H9 (cell line): ENCODE data around the gene IFNA21. TPM values are rescaled to one million over a fixed set of nuclear protein-coding genes. Genes with fewer than 3 reads are reported as not detected.

Experiments
- DNase-seq: peaks from one replicate; pipeline ENCODE4 v3.0.0-alpha.2; 2017
- H2AFZ ChIP-seq: one replicate; pipeline ENCODE4 v1.6.1; 2013; ENCODE audit warnings: mild to moderate bottlenecking, low read length, control low read depth, moderate library complexity
- H2AK5ac ChIP-seq: 2 replicates; pipeline ENCODE4 v1.6.1; 2013; ENCODE audit warnings: low read length, control low read depth, mixed read lengths; ENCODE audit not compliant: insufficient read length
- H2BK120ac ChIP-seq: one replicate; pipeline ENCODE4 v1.6.1; 2013; ENCODE audit warnings: low read depth, mild to moderate bottlenecking, low read length, control low read depth, inconsistent platforms; ENCODE audit not compliant: poor library complexity, severe bottlenecking
- H2BK12ac ChIP-seq: 2 replicates; pipeline ENCODE4 v1.6.1; 2013; ENCODE audit warnings: low read length, control low read depth, mixed read lengths, low read depth; ENCODE audit not compliant: insufficient read length
- H2BK15ac ChIP-seq: 2 replicates; pipeline ENCODE4 v1.6.1; 2013; ENCODE audit warnings: low read depth, low read length, control low read depth
- H2BK20ac ChIP-seq: one replicate; pipeline ENCODE4 v1.6.1; 2013; ENCODE audit warnings: low read depth, mild to moderate bottlenecking, low read length, control low read depth, inconsistent platforms; ENCODE audit not compliant: poor library complexity, severe bottlenecking
- H2BK5ac ChIP-seq: 2 replicates; pipeline ENCODE4 v1.6.1; 2013; ENCODE audit warnings: low read length, control low read depth, mixed read lengths; ENCODE audit not compliant: insufficient read length
- H3K14ac ChIP-seq: 2 replicates; pipeline ENCODE4 v1.6.1; 2013; ENCODE audit warnings: low read length, control low read depth; ENCODE audit not compliant: insufficient read depth
- H3K18ac ChIP-seq: 2 replicates; pipeline ENCODE4 v1.6.1; 2013; ENCODE audit warnings: low read depth, mild to moderate bottlenecking, mixed read lengths, low read length, control low read depth; ENCODE audit not compliant: insufficient read length
- H3K23ac ChIP-seq: 2 replicates; pipeline ENCODE4 v1.6.1; 2013; ENCODE audit warnings: low read length, control low read depth, mixed read lengths, low read depth; ENCODE audit not compliant: insufficient read length
- H3K23me2 ChIP-seq: 2 replicates; pipeline ENCODE4 v1.6.1; 2013; ENCODE audit warnings: low read depth, mild to moderate bottlenecking, mixed read lengths, low read length, control low read depth; ENCODE audit not compliant: insufficient read length, poor library complexity, severe bottlenecking
- H3K27ac ChIP-seq: 2 replicates; pipeline ENCODE4 v1.5.1; 2013; ENCODE audit warnings: low read length, control low read depth, mixed read lengths, low read depth; ENCODE audit not compliant: insufficient read length
- H3K27me3 ChIP-seq: 2 replicates; pipeline ENCODE4 v1.6.1; 2013; ENCODE audit warnings: low read length, control low read depth, inconsistent platforms; ENCODE audit not compliant: insufficient read depth
- H3K4ac ChIP-seq: 2 replicates; pipeline ENCODE4 v1.6.1; 2013; ENCODE audit warnings: low read depth, mild to moderate bottlenecking, control low read depth, inconsistent platforms, low read length, moderate library complexity
- H3K4me1 ChIP-seq: 2 replicates; pipeline ENCODE4 v1.6.1; 2013; ENCODE audit warnings: low read length, control low read depth, inconsistent platforms; ENCODE audit not compliant: insufficient read depth
- H3K4me2 ChIP-seq: 2 replicates; pipeline ENCODE4 v1.6.1; 2013; ENCODE audit warnings: low read length, control low read depth, mixed read lengths; ENCODE audit not compliant: insufficient read length, insufficient read depth
- H3K56ac ChIP-seq: 2 replicates; pipeline ENCODE4 v1.6.1; 2013; ENCODE audit warnings: low read depth, mild to moderate bottlenecking, mixed read lengths, low read length, control low read depth; ENCODE audit not compliant: insufficient read length
- H3K79me1 ChIP-seq: 2 replicates; pipeline ENCODE4 v1.6.1; 2013; ENCODE audit warnings: low read depth, mild to moderate bottlenecking, moderate library complexity, low read length, control low read depth, inconsistent platforms; ENCODE audit not compliant: insufficient read depth, poor library complexity, severe bottlenecking
- H3K79me2 ChIP-seq: 2 replicates; pipeline ENCODE4 v1.6.1; 2013; ENCODE audit warnings: low read length, control low read depth, inconsistent platforms; ENCODE audit not compliant: insufficient read depth
- H3K9ac ChIP-seq: 2 replicates; pipeline ENCODE4 v1.6.1; 2013; ENCODE audit warnings: low read length, control low read depth, mixed read lengths; ENCODE audit not compliant: insufficient read length; ENCODE audit errors: extremely low read depth
- H3K9me3 ChIP-seq: one replicate; pipeline ENCODE4 v1.6.1; 2013; ENCODE audit warnings: low read depth, low read length, inconsistent platforms; ENCODE audit not compliant: control insufficient read depth
- H3T11ph ChIP-seq: one replicate; pipeline ENCODE4 v1.6.1; 2013; ENCODE audit warnings: mild to moderate bottlenecking, low read length, control low read depth, inconsistent platforms
- H4K20me1 ChIP-seq: one replicate; pipeline ENCODE4 v1.6.1; 2013; ENCODE audit not compliant: control insufficient read depth, insufficient read length, insufficient read depth
- H4K5ac ChIP-seq: 2 replicates; pipeline ENCODE4 v1.6.1; 2013; ENCODE audit warnings: low read depth, mild to moderate bottlenecking, mixed read lengths, low read length, control low read depth; ENCODE audit not compliant: insufficient read length
- H4K8ac ChIP-seq: replicated peaks from 2 replicates; pipeline ENCODE4 v1.6.1; 2013; ENCODE audit warnings: low read length, control low read depth, mixed read lengths, low read depth; ENCODE audit not compliant: insufficient read length
- H4K91ac ChIP-seq: 2 replicates; pipeline ENCODE4 v1.6.1; 2013; ENCODE audit warnings: low read depth, mild to moderate bottlenecking, moderate library complexity, mixed read lengths, low read length, control low read depth; ENCODE audit not compliant: insufficient read length
- H3K27ac Mint-ChIP-seq, 3 experiments: 2 replicates in 2 of 3; 3 replicates in 1 of 3; pipeline ENCODE4 v1.8.0; 2020 to 2021; ENCODE audit warnings: mixed read lengths in 3 of 3, mild to moderate bottlenecking in 1 of 3, moderate library complexity in 1 of 3
- H3K27me3 Mint-ChIP-seq: 2 replicates; pipeline ENCODE4 v1.8.0; 2021; ENCODE audit warnings: low read depth, mild to moderate bottlenecking, moderate library complexity, mixed read lengths
- H3K36me3 Mint-ChIP-seq, 3 experiments: 2 replicates in 2 of 3; 3 replicates in 1 of 3; pipeline ENCODE4 v1.8.0; 2020 to 2021; ENCODE audit warnings: low read depth in 3 of 3, mixed read lengths in 3 of 3; ENCODE audit not compliant: insufficient read depth in 1 of 3
- H3K4me1 Mint-ChIP-seq, 2 experiments: 2 replicates each; pipeline ENCODE4 v1.8.0; 2020; ENCODE audit warnings: mixed read lengths in 2 of 2
- H3K4me3 Mint-ChIP-seq, 2 experiments: 2 replicates in 1 of 2; 3 replicates in 1 of 2; pipeline ENCODE4 v1.8.0; 2020 to 2021; ENCODE audit warnings: mild to moderate bottlenecking in 2 of 2, mixed read lengths in 2 of 2, moderate library complexity in 1 of 2
- H3K9me3 Mint-ChIP-seq, 2 experiments: 2 replicates in 1 of 2; 3 replicates in 1 of 2; pipeline ENCODE4 v1.8.0; 2020; ENCODE audit warnings: mild to moderate bottlenecking in 2 of 2, mixed read lengths in 2 of 2, moderate library complexity in 1 of 2
- WGBS: extraction: QIAGEN DNeasy Blood & Tissue Kit; methylation state at CpG from one replicate; pipeline ENCODE4 v1.1.7; 2013; ENCODE audit warnings: missing lambda C conversion rate, low lambda C conversion rate, mixed read lengths; ENCODE audit not compliant: insufficient read length; ENCODE audit errors: extremely low coverage; 5-methylcytosine and 5-hydroxymethylcytosine counted together
- total RNA-seq: library from RNA; stranded (reverse); gene quantifications from 2 replicates; pipeline ENCODE4 v1.2.1, GENCODE V29; 2021
- TF ChIP-seq, protein P1 (sequence below): fragments of 200-600 bp; sonication (generic); conservative IDR thresholded peaks from 3 replicates; pipeline ENCODE4 v1.8.0; 2021; ENCODE audit warnings: antibody characterized with exemption, mild to moderate bottlenecking

Gene IFNA21
- total RNA-seq, 1 experiment from 2014 or later = not detected

DNA sequence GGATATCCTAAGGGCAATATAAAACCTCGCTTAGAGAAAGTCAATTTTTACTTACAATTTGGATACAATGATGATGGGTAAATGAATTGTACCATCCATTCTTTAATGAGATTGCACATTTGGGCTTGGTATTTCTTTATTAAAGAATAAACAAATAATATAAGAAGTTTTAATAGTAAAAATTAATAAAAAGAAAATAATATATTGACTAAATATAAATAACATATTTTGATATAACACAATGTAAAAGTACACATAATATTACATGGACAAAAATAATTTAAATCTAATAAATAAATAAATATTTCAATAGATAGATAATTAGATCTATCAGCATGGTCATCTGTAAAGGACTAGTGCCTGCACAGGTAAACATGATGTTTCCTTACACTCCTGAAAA, 944 bp downstream of the IFNA21 start:
- H3K27me3 Mint-ChIP-seq = peaks cover 5% of the 10 kb centered on the region
- H3K4me1 Mint-ChIP-seq = no peaks in the 10 kb centered on the region
- WGBS = no CpG with 5 or more reads among the region's 1 CpG
- no peak overlapping the region for H2BK20ac ChIP-seq
- no peak overlapping the region for H3K4ac ChIP-seq
- H3K9me3 ChIP-seq = no peaks in the 10 kb centered on the region
- H2BK120ac ChIP-seq = no peak overlapping the region
- H3K56ac ChIP-seq = no peak overlapping the region
- no peaks in the 10 kb centered on the region for H4K20me1 ChIP-seq
- TF ChIP-seq, protein P1, sequence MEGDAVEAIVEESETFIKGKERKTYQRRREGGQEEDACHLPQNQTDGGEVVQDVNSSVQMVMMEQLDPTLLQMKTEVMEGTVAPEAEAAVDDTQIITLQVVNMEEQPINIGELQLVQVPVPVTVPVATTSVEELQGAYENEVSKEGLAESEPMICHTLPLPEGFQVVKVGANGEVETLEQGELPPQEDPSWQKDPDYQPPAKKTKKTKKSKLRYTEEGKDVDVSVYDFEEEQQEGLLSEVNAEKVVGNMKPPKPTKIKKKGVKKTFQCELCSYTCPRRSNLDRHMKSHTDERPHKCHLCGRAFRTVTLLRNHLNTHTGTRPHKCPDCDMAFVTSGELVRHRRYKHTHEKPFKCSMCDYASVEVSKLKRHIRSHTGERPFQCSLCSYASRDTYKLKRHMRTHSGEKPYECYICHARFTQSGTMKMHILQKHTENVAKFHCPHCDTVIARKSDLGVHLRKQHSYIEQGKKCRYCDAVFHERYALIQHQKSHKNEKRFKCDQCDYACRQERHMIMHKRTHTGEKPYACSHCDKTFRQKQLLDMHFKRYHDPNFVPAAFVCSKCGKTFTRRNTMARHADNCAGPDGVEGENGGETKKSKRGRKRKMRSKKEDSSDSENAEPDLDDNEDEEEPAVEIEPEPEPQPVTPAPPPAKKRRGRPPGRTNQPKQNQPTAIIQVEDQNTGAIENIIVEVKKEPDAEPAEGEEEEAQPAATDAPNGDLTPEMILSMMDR = no peak
- H3K4me3 Mint-ChIP-seq = no peak overlapping the region
- H3T11ph ChIP-seq = no peak overlapping the region
- no peak overlapping the region for H4K5ac ChIP-seq
- no peaks in the 10 kb centered on the region for H3K23me2 ChIP-seq
- no peak overlapping the region for H4K91ac ChIP-seq
- no peak overlapping the region for H3K27ac ChIP-seq
- H3K36me3 Mint-ChIP-seq = no peaks in the 10 kb centered on the region
- no peak overlapping the region for H3K23ac ChIP-seq
- H3K9me3 Mint-ChIP-seq = no peaks in the 10 kb centered on the region; a peak in 2 of 5 replicates
- no peak overlapping the region for H3K18ac ChIP-seq
- no peak overlapping the region for H2AK5ac ChIP-seq
- H2BK15ac ChIP-seq = no peak overlapping the region
- H4K8ac ChIP-seq = no peak overlapping the region
- no peak overlapping the region for H2BK12ac ChIP-seq
- H3K4me1 ChIP-seq = no peaks in the 10 kb centered on the region
- no peak overlapping the region for H3K27ac Mint-ChIP-seq
- H3K9ac ChIP-seq = no peak overlapping the region
- DNase-seq = no peak
- no peak overlapping the region for H2BK5ac ChIP-seq
- H3K79me2 ChIP-seq = no peaks in the 10 kb centered on the region
- no peak overlapping the region for H3K14ac ChIP-seq
- H3K27me3 ChIP-seq = no peaks in the 10 kb centered on the region
- no peaks in the 10 kb centered on the region for H3K79me1 ChIP-seq
- H2AFZ ChIP-seq = no peak overlapping the region
- H3K4me2 ChIP-seq = no peak overlapping the region
